Measurements from ENCODE around the gene RABGAP1. TPM values are rescaled to one million over a fixed set of nuclear protein-coding genes. Genes with fewer than 3 reads are reported as not detected.

The RABGAP1 gene
- polyA plus RNA-seq, 1 donor, result 34.3 TPM

DNA sequence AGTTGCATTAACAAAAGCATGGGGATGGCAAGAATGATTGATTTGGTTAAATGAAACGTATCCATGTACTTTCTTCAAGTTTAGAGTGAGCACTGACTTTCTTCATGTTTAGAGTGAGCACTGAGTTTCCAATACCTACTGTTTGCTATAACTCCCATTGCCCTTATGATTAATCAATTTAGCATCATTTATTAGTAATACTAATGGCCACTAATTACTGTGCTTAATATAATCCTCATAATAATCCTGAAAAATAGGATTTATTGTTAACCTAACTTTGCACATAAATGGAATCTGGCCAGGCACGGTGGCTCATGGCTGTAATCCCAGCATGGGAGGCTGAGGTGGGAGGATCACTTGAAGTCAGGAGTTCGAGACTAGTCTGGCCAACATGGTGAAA, 70.6 kb downstream of the RABGAP1 start:
- no peak for DNase-seq

DNA sequence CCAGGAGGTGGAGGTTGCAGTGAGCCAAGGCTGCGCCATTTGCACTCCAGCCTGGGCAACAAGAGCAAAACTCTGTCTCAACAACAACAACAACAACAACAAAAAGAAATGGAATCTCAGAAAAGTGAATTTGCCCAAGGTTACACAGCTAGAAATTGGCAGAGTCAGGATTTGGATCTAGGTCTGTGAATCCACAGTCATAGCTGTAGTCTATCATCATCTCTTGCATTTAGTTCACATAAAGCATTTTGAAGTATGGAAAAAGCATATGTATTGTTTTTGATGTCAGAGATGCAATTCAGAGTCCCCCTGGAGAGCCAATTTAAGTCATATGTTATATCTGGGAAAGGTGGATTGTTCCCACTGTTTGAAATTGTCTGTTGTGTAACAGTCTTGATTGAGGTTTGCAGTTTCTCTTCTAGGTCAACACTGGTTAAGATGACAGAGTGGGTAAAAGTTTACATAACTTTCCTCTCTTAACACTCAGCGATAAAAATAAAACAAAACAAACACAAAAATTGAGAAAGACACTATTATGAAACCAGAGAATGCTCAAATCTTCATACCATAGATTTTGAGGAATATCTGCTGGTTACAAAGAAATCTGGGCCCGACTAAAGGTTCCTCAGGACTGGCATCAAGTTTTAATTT, 71.2 kb downstream of the RABGAP1 start:
- DNase-seq, result no peak

DNA sequence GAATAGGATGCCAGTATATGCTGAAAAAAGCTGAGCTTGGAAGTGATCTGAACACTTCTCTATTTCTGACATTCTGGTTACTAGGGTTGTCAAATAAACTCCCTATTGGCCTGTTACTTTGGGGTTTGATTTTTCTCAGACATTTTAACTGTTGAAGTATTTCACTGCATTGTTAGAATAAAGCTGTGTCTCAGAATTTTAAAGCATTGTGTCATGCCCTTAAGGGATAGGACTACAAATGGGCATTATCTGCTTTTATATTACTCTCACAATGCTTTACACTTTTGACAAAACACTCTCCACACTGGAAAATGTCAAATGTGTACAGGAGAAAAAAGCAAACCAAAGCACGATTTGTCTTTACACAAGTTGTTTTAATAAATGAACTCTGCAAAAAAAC, 75.8 kb downstream of the RABGAP1 start:
- no peak for DNase-seq

DNA sequence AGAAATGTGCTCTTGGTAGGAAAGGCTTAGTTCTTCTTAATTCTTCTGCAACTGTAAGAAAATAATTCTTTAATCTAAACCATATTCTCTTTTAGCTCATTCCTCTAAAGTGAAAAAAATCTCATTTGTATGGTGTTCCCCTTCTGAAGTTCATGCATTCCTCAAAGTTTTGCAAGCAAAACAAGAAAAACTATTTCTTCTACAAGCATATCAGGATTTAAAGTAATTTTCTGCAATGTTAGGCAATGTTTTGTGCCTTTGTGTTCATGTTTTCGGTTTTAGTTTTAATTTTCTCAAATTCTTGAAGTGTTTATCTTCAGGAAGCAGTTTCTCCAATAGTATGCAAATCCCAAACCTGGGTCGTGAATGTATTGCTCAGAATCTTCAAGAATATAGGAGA, 80.0 kb downstream of the RABGAP1 start:
- no peak for DNase-seq

DNA sequence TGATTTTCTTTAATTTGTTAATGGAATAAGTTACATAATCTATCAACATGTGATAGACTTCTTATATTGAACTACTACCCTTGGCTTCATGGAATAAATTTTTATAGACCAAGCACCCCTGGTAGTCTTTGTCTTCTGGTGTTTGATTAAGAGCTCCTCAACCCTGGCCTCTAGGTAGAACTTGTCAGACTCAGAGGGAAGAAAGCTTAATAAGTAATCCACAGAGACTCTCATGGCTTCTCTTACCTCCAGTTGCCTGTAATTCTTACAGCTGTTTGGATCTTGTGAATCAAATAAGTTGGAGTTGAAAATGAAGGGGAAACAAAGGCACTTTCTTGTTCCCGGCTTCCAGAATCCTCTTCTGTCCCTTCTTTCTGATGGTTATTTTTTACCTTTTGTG, 85.6 kb downstream of the RABGAP1 start:
- DNase-seq, result no peak

DNA sequence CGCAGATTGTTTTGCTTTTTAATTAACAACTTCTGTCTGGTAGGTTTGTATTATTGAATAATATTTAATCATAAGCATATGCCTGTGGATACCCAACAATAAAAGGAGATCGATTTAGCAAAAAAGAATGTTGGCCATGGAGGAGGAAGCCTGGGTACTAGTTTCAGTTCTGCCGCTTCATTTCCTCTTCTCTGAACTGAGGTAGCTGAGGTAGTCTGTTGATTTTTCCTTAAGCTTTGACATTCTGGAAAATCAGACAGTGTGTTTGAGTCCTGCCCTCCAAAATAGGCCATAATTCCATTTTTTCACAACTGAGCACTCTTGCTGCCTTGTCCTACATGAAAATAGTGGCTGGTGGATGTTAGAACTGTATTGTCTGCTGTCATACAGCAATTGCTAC, 86.7 kb downstream of the RABGAP1 start:
- no peak for DNase-seq

DNA sequence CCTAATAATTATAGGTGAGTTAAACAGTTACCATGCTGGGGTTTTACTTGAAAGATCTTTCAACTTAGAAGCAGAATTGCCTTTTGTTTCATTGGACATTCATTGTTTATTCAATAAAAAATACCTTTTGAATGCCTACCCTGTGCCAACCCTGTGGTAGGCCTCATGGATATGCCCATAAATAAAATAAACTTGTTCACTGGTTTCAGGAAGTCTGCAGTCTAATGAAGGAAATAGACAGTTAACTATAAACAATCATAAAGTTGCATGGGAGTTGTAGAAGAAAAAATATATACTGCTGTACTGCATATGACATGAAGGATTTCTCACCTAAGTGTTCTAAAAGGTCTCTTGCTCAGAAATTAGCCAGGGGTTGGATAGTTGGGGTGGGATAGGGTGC, 87.3 kb downstream of the RABGAP1 start:
- no peak for DNase-seq

DNA sequence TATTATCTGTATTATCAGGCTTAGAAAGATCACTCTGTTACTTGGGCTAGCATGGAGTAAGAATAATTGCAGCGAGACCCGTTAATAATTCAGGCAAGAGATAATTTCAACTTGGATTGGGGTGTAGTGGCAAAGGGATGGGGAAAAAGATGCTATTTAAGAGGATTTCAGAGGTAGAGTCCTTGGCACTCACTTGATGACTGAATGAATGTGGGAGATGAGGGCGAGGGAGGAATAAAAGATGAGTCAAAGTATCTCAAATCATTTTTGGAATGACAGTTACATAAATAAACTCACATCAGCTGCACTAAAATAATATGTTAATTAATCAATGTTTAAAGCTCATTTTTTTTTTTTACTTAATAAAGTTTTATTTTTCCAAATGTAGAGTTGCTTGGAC, 88.2 kb downstream of the RABGAP1 start:
- no peak for DNase-seq

DNA sequence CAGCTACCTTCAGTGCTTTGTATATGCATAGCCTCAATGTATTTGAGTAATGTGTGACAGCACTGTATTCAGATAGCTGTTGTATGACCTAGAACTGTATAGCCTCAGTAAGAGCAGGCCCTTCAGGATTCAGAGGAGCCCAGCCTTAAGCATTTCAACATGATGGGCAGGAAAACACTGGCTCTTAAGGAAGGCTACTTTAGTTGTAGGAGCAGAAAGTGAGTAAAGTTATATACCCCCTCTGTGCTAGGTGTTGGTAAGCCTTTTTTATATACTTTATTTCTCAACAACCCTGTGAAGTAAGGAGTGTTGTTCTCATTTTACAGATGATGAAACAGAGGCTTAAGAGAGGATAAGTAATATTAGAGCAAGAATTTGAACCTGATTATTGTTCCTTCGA, 91.1 kb downstream of the RABGAP1 start:
- DNase-seq, result no peak

DNA sequence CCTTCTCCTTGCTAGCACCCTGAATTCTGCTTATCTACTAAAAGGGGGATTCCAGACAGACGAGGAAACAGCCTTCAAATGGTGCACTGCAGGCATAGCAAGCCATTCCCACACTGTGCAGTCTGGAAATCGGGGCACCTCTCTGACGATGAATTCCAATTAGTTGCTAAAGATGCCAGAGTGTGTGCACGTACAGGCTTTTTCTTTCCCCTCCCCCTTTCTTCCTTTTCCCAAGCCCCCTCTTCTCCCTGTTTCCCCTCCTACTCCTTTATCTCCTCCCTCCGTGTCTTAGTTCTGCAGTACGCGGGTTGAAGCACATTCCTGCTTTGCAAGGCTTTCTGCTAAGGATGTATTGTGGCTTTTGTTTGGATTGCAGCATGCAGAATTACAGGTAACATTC, 92.5 kb downstream of the RABGAP1 start, which contains the start of gene GPR21:
Gene GPR21 (plus strand): TSS at position 316 of the 400 bp plus-strand sequence. CDS start 900 bp downstream, outside the sequence.
- no peak for DNase-seq

DNA sequence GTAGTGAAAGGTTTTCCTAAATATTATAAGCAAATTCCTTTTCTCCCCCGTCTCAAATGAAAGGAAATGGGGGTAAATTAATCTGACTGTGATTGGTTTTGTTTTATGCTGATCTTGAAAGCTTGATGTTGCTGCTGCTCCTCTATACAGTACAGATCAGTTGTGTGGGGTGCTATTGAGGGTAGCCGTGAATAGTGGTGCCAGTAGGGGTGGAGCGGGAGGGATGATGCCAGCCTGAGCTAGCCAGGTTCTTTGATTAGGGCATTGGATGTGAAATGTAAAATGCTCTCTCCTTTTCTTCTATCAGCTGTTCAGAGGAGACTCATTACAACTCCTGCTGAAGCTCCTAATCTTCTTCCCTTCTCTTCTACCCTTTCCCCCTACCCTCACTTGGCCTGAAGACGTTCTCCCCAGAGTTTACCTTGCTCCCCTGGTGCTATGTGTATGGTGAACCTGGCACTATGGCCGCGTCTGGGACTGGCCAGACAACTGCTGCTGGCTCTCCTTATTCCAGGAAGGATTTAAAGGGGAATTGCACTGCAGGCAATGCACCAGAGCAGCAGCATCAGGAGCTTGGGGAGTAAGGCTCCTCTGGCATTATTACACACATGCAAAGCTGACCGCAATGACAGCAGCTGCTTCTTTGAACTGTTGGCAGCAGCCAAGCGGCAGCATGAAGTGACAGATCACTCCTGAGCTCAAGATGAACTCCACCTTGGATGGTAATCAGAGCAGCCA, 93.2 kb downstream of the RABGAP1 start:
- no peak for DNase-seq

DNA sequence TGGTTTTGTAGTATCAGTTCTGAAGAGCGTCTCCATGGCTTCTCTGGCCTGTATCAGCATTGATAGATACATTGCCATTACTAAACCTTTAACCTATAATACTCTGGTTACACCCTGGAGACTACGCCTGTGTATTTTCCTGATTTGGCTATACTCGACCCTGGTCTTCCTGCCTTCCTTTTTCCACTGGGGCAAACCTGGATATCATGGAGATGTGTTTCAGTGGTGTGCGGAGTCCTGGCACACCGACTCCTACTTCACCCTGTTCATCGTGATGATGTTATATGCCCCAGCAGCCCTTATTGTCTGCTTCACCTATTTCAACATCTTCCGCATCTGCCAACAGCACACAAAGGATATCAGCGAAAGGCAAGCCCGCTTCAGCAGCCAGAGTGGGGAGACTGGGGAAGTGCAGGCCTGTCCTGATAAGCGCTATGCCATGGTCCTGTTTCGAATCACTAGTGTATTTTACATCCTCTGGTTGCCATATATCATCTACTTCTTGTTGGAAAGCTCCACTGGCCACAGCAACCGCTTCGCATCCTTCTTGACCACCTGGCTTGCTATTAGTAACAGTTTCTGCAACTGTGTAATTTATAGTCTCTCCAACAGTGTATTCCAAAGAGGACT, 94.2 kb downstream of the RABGAP1 start:
- no peak for DNase-seq

DNA sequence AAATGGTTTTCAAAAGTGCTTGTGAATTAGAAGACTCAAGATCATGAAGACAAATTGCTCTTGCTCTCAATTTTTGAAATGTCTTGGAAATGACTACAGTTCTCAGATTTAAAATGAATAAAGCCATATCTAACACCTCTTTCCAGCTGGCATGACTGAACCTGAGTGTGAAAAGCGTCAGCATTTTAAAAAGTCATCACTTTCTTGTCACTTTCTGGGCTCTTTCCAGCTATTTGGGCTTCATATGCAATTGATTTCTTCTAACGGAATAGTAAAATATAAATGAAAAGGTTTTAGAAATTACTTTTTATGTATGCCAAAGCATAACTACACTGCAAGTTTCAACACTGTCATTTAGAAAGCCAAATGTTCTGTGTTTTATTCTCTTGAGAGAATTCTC, 95.0 kb downstream of the RABGAP1 start:
- no peak for DNase-seq

DNA sequence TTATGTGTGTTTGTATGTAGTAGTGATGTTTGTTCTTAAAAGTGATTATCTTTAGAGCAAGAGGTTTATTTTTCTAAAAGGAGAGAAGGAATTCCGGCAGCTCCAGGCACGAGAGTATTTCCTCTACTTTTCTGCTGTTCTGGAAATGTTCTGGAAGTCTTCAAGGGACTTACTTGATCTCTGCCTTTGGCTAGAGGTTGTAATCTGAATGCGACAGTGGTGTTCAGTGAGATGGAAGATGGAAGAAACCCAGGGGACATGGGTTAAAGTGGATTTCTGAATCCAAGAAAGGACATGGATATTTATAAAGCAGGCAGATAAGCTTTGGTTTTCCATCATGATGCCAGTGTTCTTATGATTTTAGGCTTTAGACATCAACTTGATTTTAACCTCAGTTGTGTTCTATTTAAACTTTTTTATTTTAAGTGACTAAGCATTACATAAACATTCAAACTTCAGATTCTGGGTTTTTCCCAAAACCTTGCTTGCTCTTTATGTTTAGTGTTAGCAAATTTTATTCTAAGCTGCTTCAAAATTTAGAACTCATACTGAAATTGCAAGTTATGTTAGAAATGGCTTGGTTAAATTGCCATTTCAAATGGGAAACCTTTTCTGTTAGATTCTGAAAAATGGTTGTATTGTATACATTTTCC, 96.2 kb downstream of the RABGAP1 start:
- DNase-seq, result no peak

DNA sequence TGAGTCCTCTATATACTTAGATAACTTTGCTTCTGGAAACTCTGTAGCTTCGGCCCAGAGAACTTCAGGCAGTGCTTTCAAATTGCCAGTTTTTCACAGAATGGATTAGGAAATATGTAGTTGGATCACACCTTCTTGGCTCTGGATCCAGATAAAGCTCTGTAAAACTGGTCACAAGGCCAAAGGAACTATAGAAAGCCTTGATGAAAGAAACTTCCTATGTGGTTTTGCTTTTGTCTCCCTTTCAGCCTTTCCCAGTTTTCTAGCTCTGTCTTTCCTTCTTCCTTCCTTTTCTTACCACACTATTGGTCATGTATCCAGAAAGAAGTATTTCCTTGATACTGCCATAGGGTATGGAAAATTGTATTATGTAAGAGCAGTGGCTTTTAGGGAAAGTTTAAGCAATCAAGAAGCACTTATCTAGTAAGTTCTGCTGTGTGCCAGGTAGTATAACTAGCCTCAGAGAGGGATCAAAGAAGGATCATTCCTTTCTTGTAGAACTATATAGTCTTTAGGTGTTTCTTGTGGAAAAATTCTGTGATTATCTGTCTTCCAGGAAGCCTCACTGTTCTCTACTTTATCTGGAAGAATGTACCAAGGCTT, 98.9 kb downstream of the RABGAP1 start:
- no peak for DNase-seq

DNA sequence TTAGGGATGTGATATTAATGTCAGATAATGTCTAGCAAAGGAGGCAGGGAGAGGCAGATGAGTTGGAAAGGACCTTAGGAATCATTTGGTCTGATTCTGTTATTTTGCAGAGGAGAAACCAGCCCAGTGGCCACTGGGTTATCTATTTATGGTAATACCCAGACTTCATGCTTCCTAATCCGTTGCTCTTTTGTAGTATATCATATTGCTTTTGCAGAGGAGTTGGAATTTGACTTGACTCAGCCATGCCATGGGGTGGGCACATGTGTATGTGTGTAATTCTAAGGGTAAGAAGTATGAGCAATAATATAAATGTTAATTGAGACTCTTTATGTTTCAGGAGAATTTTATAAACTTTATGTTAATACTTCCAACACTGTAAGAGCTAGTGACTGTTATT, 100.0 kb downstream of the RABGAP1 start:
- no peak for DNase-seq

DNA sequence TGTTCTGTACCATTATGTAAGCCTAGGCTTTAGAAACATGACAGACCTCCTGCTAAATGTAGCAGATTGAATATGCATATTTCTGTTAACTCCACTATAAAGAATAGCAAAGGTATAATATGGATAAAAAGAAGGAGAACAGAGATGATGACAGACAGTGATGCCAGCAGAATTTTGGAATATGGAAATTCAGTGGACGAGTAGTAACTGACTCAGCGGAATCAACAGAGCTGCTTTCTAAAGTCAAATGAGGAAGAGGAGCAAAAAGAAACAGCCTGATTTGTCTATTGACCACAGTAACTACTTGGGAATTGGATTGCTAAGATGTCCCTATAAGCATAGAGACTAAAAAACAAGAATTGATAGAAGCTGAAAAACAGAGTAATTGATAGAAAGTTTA, 100.7 kb downstream of the RABGAP1 start:
- DNase-seq, result no peak

DNA sequence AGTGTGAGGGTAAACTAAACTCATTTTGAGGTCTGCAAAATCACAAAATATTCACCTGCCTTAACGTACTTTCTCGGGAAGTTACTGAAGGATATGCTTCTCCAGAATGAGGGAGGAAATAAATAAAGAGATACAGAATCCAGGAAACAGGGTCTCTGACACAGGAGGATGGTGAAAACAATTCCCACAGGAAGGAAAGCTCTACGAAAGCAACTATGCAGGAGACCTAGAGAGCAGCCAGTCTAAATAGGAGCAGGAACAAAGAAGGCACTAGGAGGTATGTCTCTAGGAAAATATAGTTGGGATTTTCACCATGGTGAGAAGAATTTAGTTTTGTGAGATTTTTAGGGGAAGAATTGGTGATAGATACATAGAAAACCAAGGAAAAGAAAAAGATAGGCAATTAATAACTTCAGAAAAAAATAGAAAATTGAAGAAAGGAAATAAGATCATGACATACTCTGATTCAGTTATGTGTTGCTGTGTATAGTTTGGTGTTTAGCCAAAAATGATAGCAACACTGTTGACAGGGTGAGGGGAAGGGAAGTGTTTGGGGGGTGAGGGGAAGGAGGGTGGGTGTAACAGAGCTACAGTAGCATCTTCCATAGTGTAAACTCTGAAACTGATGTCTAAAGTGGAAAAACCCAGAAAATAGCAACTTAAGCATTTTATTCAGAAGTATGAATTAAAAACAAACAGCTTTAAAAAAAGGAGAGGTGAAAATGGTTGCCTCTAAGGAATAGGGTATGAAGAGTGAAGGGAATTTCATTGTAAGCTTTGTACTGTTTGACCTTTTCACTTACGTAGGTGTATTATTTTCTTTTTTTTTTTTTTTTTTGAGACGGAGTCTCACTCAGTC, 102.5 kb downstream of the RABGAP1 start:
- DNase-seq, result no peak

DNA sequence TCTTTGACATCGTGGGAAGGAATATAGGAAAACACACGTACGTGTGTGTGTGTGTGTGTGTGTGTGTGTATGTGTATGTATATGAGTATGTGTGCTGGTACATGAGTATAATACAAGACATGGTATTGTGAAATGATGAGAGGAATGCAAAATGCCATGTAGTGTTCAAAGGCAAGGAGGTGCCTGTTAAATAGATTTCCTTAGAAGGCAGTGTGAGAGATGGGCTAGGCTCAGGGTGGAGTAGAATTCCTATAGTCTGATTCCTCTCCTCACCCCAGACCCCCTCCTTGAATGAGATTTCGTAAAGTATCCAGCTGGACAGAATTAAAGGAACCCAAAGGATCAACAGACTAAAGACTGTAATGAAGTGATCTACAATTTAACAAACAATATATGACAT, 103.8 kb downstream of the RABGAP1 start:
- DNase-seq, result no peak

DNA sequence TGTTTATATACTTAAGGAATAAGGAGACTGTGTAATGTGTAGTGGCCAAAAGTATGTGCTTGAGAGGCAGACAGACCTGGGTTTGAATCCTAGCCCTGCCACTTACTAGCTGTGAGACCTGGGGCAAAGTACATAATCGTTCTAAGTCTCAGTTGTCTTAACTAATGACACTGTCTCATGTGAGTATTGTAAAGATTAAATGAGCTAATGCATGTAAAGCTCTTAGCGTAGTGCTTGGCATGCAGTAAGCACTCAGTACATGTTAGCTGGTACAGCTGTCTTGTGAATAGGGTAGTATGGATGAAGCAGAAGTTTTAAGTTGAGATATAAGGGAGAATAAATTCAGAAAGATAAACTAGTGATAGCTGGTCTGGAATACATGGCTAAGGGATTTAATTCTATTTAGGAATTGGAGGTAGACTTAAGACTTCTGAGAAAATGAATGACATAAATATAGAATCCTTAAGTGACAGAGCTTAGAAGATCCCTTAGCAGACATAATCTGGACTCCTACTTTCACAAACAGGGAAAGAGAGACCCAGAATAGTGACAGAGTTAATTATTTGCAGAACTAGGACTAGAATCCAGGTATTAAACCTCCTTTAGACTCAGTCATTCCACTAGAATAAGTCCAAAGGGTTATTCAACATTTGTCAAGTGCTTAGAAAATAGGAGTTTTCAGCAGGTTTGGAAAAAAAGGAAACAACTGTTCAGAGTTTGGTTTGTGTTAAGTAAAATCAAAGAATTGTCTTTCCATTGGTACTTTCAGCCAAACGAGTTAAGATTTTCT, 105.8 kb downstream of the RABGAP1 start:
- no peak for DNase-seq

DNA sequence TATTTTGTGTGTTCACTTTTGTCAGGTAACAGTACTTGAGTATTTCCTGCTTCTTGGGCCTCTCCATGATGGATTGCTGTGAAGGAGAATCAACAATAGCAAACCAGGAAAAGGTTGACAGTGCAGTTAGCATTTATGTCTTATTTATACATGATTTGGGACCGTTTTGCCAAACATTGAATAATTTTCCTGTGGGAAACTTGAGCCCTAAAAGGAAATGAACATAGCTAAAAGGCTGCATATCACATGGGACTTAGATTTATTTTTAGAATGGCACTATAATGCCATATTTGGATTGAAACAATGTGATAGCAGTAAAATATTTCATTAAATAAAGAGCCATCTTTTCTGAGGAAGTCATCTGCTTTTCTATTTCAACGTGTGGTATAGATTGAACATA, 107.9 kb downstream of the RABGAP1 start:
- DNase-seq, result no peak

Measured in hindlimb muscle (tissue), 1 donor.